GM19023 (cell line): ENCODE data around the gene KCNIP1.

ENCODE experiments used
- ATAC-seq: cut with Tn5 transposase; IDR thresholded peaks from one replicate; pipeline ENCODE4 v1.9.1; 2021; ENCODE audit warnings: mild to moderate bottlenecking, moderate library complexity; ENCODE audit not compliant: unreplicated experiment

KCNIP1 gene

DNA sequence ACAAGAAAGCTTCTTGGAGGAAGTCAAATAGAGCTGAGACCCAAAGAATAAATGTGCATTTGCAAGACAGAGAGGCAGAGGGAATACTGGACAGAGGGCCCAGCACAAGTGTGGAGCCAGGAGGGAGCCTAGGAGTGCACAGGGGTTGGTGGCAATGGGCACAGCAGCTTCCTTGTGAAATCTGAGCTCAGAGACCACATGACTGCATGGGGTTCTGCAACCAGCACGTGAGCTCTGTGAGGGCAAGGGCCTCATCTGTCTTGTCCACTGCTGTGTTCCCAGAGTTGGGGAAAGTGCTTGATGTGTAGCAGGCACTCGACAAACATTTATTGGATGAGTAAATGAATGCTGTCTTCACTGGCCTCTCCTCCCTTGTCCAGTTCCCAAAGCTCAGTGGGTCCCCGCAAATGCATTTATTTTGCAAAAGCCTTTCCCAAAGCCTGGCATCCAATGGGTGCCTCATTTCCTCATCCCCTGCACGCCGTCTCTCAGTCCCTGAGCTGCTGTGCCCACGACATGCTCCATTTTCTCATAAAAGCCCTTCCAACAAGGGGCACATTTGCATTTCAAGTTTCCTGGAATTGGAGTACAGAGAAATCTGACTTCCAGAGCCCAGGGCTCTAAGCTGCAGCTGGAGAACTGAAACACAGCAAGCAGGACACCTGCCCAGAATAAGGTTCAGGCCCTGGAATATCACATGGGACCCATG lies 58.5 kb downstream of the KCNIP1 start:
- ATAC-seq = no peak

DNA sequence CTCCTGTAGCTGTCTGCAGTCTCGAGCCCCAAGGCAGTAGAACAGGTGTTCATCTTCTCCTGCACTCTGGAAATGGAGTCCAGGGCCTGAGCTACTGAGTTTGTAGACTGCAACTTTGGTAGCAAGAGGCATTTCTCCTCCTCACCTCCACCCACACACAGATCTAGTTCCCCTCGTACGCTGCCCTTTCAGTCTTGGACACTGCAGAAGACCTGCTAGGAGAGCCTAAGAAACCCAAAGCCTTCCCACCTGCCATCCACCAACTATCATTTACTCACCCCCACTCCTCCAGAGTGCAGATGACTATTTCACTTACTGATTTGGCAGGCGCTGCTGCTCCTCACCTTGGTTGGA lies 59.0 kb downstream of the KCNIP1 start:
- no peak for ATAC-seq

DNA sequence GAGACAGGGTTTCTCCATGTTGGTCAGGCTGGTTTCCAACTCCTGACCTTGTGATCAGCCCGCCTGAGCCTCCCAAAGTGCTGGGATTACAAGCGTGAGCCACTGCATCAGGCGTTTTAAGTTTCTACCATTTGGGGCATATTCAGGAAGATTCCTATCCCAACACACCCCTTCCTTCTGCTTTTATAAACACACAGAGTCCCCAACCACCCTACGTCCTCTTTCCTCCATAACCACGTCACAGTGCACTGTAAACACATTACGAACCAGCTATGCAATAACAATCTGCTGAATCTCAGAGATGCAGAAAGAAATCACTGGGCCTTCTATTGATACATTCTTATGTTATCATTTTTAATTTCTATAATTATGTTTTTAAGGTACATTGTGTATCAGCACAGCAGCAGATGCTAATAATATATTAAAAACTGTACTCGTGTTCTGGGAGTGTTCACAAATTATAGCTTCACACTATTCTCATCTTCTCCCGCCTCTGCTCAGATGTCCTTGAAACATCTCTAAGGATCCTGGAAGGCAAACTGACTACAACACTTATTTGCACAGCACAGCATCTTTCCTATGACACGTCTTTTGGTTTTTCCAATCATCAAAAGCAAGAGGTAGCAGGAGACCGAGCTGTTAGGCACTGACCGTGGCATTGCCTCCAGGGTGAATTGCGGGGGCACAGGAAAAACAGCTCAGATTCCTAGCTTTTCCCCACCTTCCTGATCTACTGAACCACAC lies 60.2 kb downstream of the KCNIP1 start:
- ATAC-seq = no peak

DNA sequence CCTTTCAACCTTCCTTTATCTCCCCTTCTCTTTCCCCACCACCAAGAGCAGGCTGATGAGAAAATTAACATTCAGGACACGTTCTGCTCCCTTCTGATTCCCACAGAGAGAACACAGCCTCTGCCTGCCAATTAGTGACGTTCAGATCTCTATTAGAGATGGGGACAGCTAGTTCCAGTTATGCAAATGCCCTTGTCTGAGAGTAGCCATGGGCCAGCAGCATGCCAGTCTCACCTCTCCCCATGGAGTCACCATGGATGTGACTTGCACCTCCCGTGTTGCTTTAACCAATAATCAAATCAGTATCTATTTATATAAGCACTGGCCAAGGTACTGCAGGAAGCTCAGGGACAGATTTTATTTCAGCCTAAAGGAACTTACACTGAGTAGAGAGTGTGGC lies 61.3 kb downstream of the KCNIP1 start:
- no peak for ATAC-seq

DNA sequence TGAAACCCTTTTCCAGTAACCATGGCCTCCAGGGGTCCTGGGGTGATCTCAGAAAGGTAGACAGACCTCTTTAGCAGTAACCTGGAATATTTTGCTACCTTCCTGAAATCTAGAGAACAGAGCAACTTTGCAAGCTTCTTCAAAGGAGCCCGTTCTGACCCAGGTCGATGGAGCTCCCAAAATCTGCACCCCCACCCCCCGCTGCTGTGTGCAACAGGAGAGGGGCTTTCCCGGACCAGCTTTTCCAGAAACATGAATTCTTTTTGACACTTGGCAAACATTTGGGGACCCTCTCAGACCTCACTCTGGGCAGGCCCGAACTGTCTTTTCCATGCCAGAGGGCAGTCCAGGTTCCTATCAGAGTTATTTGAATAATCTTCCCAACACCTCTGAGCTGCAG lies 65.3 kb downstream of the KCNIP1 start:
- no peak for ATAC-seq

DNA sequence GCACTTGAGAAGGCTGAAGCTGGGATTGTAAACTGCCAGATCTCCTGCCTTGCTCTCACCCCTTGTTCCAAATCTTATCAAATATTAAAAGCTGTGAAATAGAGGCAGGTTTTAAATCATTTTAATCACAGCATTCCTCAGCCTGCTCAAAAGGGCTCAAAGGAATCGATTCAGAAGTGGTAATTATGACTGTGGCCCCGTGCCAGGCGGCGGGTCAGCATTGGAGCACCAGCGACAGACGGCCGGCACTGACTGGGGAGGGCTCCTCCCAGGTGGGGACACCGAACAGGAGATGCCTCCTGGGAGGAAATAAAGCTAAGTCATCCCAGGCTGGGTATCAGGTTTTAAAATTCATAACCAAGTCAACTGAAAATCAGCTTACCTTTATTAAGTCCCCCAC lies 66.7 kb downstream of the KCNIP1 start:
- no peak for ATAC-seq

DNA sequence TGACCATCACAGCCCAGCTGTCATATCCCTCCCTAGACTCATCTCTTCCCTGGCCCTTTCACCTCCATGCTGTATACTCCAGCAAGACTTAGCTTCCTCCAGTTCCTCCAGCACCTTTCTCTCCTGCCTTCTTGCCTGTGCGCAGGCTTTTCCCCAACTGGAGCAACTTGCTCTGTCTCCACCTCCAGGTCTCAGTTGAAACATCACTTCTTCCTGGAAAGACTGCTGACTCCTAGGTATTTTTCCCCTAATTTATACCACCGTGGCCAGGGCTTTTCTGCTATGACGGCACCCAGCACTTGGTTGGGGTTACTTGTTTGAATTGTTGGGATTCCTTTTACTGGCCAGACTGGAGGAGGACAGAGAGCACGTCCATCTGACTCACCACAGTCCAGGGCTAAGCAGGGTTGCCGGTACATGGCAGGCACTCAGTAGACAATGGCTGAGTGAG lies 67.5 kb downstream of the KCNIP1 start:
- ATAC-seq = no peak

DNA sequence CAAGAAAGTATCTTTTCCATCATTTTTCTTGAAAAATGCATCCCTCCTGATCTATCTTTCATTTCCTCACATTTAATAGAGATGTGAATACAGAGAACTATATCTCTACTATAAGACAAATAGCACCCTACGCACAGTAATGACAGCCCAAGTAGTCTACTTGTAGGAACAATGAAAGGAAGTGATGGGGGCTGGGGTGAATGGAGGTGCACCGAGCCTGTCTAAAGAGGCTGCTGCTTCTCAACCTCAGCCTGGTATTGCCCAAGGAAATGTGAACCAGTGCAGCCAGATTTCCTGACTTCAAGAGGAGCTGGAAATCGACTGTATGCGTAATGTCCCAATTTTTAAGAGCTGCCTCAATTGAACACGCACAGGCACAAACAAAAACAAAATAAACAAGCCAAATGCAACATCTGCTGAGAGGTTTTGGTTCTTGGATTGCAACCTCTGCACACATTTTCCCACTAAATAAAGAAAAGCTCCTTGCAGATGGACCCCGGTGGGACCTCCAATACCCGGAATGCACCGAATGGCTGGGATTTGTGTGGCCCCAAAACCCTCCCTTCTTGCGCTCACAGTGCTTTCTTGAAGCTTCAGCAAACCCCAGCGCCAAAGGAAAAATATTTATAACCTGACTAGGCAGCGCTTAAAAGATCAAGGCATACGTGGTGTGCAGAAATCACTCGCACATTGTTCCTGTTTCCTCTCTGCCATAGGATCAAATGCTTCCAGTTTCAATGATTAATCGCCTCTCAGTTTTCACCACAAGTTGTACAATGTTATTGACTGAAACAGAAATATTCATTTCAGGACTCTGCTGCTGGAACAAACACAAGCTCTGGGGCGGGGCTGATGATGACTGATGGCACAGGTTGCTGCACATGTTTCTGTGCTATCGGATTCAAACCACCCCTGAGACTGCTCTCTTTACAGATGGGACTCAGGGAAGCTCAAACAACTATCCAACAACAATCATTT lies 68.3 kb downstream of the KCNIP1 start:
- peak; percentile 81 for ATAC-seq

DNA sequence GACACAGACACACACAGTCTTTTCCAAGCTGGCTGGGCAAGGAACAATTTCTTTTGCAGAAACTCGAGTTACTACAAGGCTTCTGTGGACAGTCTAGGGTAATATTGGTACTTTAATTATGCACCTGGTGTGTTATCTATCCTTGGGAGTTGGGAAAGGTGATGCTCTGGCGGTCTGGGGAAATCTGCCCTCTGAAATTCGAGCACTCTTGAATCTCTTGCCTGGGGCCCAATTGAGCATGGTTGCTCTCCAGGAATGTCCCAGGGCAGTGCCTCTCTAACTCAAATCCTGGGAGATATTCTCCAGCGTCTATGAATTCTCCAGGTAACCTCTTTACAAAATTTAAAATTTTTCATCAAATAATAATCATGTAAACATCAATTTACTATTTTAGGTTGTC lies 69.3 kb downstream of the KCNIP1 start:
- no peak for ATAC-seq

DNA sequence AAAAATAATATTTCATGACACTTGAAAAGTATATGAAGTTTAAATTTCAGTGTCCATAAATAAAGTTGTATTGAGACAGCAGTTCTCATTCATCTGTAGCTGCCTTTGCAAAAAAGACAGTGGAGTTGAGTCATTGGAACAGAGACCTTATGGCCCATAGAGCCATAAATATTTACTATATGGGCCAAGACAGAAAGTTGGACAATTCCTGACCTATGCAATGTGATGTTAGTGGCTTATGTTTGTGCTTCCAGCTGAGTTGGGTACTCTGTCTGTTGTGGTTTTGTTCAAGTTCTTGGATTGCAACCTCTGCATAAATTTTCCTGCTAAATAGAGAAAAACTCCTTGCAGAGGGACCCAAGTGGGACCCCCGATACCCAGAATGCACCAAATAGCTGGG lies 69.8 kb downstream of the KCNIP1 start:
- no peak for ATAC-seq

DNA sequence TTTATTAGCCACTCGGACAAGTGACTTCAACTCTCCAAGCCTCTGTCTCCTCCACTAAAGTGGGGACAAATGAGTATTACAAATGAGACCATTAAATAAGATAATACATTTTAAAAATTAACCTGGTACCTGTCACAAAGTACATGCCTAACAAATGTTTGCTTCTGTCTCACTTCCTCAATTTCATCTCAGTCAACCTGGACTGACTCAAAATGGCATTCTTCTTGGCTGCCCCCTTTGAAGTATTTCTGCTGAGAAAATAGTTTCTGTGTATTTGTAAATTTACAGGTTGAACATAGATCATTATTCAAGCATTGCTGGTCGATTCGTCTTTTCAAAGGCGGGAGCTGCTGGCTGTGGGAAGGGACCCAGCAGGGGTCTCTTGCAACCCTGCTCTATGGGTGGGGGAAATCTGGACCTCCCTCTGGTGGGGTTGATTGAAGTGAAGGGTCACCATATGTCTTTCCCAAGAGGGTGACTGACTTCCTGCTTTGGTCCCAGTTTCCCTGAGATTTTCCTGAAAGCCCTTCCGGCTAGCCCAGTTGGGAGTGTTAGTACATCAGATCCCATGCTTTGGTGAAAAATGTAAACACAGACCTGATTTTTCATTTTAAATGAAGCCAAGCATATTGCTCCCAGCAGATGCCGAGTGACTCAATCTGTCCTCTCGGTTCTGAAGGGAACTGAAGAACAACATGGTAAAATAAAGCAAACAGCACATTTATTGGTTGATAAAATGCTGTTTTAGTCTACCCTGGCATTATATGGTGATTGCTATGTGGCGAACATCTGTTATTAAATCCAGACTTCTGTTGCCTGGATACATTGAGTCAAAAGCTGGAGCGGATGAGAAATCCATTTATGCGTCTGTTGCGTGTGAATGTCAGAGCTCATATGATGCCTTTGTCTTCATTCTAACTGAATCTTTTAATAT lies 73.0 kb downstream of the KCNIP1 start:
- ATAC-seq = no peak

DNA sequence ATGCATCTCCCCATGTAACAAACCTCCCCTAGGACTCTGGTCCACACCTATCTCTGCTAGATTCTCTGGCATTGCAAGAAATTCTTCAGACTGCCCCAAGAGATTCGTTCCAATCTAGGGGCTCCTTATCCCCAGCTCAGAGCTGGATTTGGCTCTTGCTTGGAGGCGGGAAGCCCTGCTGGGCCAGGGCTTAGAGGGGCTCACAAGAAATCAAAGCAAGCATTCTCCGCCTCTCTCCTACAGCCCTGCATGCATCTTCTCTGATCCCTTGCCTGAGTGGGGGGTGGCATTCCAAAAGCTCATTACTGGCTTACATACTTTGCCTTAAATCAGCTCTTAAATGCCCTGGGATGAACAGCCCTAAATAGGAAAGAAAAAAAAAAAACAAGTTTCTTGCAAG lies 75.8 kb downstream of the KCNIP1 start:
- no peak for ATAC-seq

DNA sequence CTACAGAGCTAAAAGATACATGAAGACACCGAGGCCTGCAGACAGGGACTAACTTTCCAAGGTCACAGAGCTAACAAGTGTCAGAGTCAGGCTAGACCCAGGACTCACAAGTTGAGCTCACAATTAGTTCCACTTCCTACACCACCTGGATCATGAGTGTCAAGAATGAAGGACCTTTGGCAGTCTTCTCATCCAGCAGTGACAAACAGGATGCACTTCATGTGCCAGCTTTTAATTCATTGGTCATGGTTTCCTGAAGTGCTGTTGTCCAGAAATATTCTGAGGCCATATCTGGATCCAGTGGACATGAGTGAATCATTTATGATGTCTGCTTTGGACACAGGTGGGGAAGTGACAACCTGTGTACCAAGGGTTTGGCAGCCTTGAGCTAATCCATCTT lies 77.4 kb downstream of the KCNIP1 start:
- no peak for ATAC-seq

DNA sequence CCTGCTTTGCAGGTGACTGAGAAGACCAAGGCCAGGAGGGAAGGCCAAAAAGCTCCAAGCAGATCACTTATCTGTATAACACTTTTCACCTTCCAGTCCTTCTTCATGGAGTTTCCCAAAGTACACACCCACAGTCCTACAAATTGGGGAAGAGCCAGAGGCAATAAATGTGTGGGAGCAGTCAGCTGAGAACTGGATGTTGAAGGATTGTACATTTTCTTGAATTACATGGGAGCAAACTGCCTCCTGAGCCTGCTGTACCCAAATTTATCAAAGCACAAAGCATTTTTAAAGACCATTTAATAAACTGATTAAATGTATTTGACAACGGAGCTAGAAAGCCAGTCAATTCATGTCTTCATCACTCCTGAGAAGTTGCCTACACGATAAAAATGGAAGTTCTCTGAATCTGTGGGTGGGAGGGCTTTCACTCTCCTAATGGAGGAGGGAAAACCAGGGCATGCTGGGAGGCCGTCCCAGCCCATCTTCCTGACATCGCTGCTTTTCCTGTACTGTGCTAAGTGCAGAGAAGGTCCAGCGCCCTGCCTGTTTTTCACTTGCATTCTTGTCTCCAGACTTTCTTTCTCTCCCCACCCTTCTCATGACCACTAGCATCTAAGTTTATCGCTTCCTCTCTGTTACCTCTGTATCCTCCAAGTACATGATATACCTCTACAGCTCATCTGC lies 79.0 kb downstream of the KCNIP1 start:
- ATAC-seq = no peak

DNA sequence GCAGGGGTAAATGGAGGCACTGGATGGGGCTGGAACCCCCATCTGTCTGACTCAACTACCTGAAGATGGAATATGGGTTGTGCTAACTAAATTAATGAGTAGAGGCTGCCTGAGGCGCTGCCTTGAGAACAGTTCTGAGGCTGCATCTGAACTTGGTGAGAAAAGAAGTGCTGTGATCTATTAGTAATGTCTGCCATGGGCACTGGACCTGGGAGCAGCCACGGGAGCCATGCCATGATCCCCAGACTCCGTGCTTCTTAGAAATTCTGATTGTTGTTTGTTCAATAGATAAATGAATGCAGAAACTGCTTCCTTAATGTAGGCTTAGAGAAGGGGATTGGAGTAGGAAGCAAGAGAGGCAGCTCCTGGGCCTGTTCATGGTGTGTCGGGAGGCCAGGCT lies 80.2 kb downstream of the KCNIP1 start:
- no peak for ATAC-seq

DNA sequence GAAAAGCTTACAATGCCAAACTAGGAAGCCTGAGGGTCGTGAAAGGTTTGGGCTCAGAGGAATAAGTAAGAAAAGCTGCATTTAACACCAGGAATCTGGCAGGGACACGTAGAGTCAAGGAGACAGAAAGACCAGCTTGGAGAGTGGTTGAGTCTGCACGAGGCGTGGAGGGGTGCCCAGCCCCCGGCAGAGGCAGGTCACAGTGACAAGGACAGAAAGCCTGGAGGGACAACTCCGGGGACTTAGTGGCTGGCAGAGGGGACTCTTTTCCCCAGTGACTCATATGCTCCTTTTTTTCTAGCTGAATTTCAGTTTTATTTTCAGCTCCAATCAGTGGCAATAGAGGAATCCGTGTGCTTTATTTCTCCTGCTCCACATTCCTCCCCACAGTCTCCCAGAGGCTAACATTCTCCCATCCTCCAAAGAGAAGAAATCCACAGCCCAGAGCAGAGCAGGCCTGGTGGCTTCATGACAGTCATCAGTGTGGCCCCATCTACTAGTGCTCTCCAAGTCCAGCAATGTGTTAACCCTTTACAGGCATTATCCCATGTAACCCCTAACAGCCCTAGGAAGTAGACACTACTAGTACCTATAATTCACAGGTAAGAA lies 80.7 kb downstream of the KCNIP1 start:
- ATAC-seq = no peak

DNA sequence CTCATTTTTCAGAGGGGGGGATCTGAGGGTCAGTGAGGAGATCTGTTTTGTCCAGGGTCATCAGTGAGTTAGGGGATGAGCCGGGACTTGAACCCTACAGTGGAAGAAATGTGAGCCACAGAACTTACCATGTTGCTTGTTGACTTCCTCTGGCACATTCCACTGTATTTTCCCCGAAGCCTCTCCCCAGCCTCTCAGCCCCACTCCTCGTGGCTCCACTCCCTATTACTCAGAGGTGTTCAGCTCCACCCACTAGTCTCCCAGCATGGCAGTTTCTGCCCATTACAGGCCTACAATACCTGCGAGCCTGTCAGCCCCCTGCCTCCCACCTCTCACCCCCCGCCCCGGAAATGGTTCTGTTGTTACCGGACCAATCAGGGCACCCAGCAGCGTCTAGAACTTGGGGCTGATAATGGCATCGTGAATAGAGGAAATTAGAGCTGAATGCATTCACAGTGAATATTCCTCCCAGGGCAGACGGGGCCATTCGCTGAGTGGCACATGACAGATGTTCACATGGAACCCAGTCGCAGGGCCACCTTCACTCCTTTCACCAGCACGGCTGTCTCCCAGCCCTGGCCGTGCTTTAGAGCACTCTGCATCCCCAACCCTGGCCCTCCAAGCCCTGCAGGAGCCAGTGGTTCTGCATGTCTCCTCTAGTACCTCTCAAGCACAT lies 81.6 kb downstream of the KCNIP1 start:
- ATAC-seq = no peak

DNA sequence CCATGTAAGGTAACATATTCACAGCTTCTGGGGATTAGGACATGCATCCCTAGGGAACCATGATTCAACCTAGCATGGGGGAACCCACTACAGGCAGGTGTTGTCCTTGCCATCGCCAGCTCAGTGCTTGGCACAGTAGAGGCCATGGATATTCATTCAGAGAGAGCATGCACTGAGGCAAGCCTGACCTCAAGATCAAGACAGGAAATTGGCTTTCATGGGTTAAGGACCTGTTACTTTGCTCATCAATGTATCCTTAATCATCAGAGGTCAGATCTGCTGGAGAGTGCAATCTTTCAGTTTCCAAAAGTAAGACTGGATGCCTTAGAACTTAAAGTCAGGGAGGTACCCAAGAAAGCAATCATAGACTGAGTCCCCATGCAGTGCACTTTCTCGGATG lies 84.0 kb downstream of the KCNIP1 start:
- no peak for ATAC-seq

DNA sequence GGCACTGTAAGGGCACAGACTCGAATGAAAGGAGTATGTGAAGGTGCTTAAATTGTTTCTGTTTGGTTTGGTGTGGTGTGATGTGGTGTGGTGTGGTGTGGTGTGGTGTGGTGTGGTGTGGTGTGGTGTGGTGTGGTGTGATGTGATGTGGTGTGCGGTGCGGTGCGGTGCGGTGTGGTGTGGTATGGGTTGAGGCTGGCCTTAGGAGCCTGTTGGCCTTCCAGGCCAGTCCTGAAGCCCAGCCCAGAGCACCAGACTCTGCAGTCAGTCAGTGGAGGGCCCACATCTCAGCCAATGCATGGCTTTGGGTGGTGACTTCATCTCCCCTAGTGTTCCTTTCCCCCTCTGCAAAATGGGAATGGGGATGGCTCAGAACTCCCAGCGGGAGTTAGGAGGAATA lies 85.8 kb downstream of the KCNIP1 start:
- no peak for ATAC-seq
